ENCODE measurements around the gene RNF13.
A peak's percentile ranks its signal among the peaks of the same experiment; 100 is the strongest.

Gene RNF13

GRCh38 chr3:149812606-149813366 is at the start of gene RNF13:
TSS of gene RNF13 (plus strand) at chr3:149813215. CDS start at chr3:149846027, 32,812 bp downstream.
- TF ChIP-seq EZH2 (optimal IDR thresholded peaks at IDR 0.05; ENCODE audit: low read depth, low read length) (no peak), EZH2phosphoT487 (IDR thresholded peaks at IDR 0.05; ENCODE audit: low read length) (no peak), CTCF (IDR thresholded peaks at IDR 0.05; ENCODE audit: low read length) (no peak)
- peak within 1 kb of the TSS; percentile 64 for H3K4me2 ChIP-seq (ENCODE audit: low read depth, low read length)
- peak within 1 kb of the TSS; percentile 73 for H3K9ac ChIP-seq (ENCODE audit: low read length)
- peak within 1 kb of the TSS; percentile 80 for H2AFZ ChIP-seq (ENCODE audit: low read length)
- peaks cover 2% of the 10 kb centered on the region; the same call in 1 of the 2 replicates for H3F3A ChIP-seq (ENCODE audit: insufficient read depth, low read length)
- peak within 1 kb of the TSS; percentile 69 for H3K27ac ChIP-seq (ENCODE audit: low read length)
- peak; percentile 92 for DNase-seq
- no peaks in the 10 kb centered on the region for H3K36me3 ChIP-seq (replicated peaks; ENCODE audit: insufficient read depth, low read length)
- H3K4me1 ChIP-seq (ENCODE audit: low read length) = peaks cover 21% of the 10 kb centered on the region
- no peaks in the 10 kb centered on the region for H3K9me2 ChIP-seq (replicated peaks; ENCODE audit: insufficient read depth, low read length)
- no peaks in the 10 kb centered on the region for H4K20me1 ChIP-seq (ENCODE audit: insufficient read depth, low read length)
- H3K27me3 ChIP-seq (replicated peaks; ENCODE audit: insufficient read depth, low read length) = no peaks in the 10 kb centered on the region; the same call in 1 of the 2 replicates
- no peaks in the 10 kb centered on the region for H3K9me3 ChIP-seq (replicated peaks; ENCODE audit: insufficient read depth, low read length)
- peak within 1 kb of the TSS; percentile 89 for H3K4me3 ChIP-seq (ENCODE audit: low read length)
- peaks cover 47% of the 10 kb centered on the region for H3K79me2 ChIP-seq (ENCODE audit: low read length)

GRCh38 chr3:149763565-149764195 is 49.3 kb upstream of the RNF13 start:
- H3K79me2 ChIP-seq (ENCODE audit: low read length) = no peaks in the 10 kb centered on the region
- H3K9me3 ChIP-seq (replicated peaks; ENCODE audit: insufficient read depth, low read length) = no peaks in the 10 kb centered on the region
- H3K4me2 ChIP-seq (ENCODE audit: low read depth, low read length) = no peak overlapping the region
- no peak overlapping the region for H3K4me3 ChIP-seq (ENCODE audit: low read length)
- no peak overlapping the region for H3K9ac ChIP-seq (ENCODE audit: low read length)
- H3K27me3 ChIP-seq (replicated peaks; ENCODE audit: insufficient read depth, low read length) = no peaks in the 10 kb centered on the region
- no peak for DNase-seq
- no peaks in the 10 kb centered on the region for H4K20me1 ChIP-seq (ENCODE audit: insufficient read depth, low read length)
- no peaks in the 10 kb centered on the region for H3K9me2 ChIP-seq (replicated peaks; ENCODE audit: insufficient read depth, low read length)
- no peak overlapping the region for H2AFZ ChIP-seq (ENCODE audit: low read length)
- no peaks in the 10 kb centered on the region for H3F3A ChIP-seq (ENCODE audit: insufficient read depth, low read length)
- H3K36me3 ChIP-seq (replicated peaks; ENCODE audit: insufficient read depth, low read length) = no peaks in the 10 kb centered on the region
- TF ChIP-seq EZH2phosphoT487 (IDR thresholded peaks at IDR 0.05; ENCODE audit: low read length) (no peak), CTCF (IDR thresholded peaks at IDR 0.05; ENCODE audit: low read length) (no peak)
- H3K4me1 ChIP-seq (ENCODE audit: low read length) = no peaks in the 10 kb centered on the region
- H3K27ac ChIP-seq (ENCODE audit: low read length) = no peak overlapping the region

- Histone ChIP-seq H3F3A (ENCODE audit: insufficient read depth, low read length) (no peaks in the 10 kb centered on the region), H3K9me2 (replicated peaks; ENCODE audit: insufficient read depth, low read length) (no peaks in the 10 kb centered on the region), H3K4me1 (ENCODE audit: low read length) (no peaks in the 10 kb centered on the region), H3K4me3 (ENCODE audit: low read length) (no peak overlapping the region), H3K9me3 (replicated peaks; ENCODE audit: insufficient read depth, low read length) (no peaks in the 10 kb centered on the region), H2AFZ (ENCODE audit: low read length) (no peak overlapping the region), H3K27ac (ENCODE audit: low read length) (no peak overlapping the region), H3K36me3 (replicated peaks; ENCODE audit: insufficient read depth, low read length) (no peaks in the 10 kb centered on the region), H3K4me2 (ENCODE audit: low read depth, low read length) (no peak overlapping the region), H3K9ac (ENCODE audit: low read length) (no peak overlapping the region), H3K79me2 (ENCODE audit: low read length) (no peaks in the 10 kb centered on the region), H4K20me1 (ENCODE audit: insufficient read depth, low read length) (no peaks in the 10 kb centered on the region), H3K27me3 (replicated peaks; ENCODE audit: insufficient read depth, low read length) (no peaks in the 10 kb centered on the region)
- DNase-seq = no peak
- TF ChIP-seq EZH2phosphoT487 (IDR thresholded peaks at IDR 0.05; ENCODE audit: low read length) = no peak
- no peak for TF ChIP-seq EZH2 (optimal IDR thresholded peaks at IDR 0.05; ENCODE audit: low read depth, low read length)
- no peak for TF ChIP-seq CTCF (IDR thresholded peaks at IDR 0.05; ENCODE audit: low read length)
Observed at GRCh38 chr3:149764302-149764701, 48.7 kb upstream of the RNF13 start.

Data from MM.1S (cell line).